GM21526 (cell line): ENCODE measurements around the gene NPHP3.
"Not testable (repeated sequence)": the region's sequence is repeated elsewhere in the genome, so short reads cannot be mapped to it uniquely, and the experiment has no call there.

Source experiments
- ATAC-seq: cut with Tn5 transposase; IDR thresholded peaks from one replicate; pipeline ENCODE4 v1.9.1; 2021; ENCODE audit warnings: moderate library complexity; ENCODE audit not compliant: unreplicated experiment, low FRiP score

NPHP3 gene

DNA sequence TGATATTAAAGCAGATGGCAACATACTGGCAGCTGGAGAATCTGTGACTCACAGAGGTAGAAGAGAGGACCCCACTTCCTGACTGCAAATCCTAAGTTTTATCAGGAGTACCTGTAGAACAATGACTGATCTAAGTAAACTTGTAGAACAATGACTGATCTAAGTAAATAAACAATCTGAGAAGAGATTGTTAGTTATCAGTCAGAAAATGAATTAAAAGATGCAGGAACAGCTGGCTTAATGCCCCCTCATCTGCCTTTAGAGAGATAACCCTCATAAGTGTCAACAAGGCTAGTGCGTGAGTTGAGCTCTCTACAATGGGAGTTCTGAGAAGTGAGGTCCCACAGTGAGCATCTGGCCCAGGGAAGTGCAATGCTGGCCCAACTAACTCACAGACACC, 77.2 kb downstream of the NPHP3 start:
- no peak for ATAC-seq

DNA sequence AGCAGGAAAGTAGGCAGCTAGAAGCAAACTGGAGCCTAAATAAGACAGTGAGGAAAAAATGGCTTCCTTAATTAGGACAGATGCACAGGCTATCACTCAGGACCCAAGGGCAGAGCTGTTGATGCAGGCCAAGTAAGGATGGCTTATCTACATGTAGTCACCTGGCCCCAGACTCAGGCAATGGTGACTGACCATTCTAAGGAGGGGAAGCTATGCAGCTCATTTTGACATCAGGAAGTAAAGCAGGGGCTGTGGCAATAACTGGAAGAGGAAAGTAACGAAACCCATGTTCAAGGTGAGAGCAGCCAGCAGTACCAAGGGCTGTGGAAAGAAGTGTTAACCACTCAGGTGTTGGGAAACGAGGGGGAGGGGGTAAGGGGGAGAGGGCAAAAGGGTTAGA, 78.8 kb downstream of the NPHP3 start:
- ATAC-seq = no peak

DNA sequence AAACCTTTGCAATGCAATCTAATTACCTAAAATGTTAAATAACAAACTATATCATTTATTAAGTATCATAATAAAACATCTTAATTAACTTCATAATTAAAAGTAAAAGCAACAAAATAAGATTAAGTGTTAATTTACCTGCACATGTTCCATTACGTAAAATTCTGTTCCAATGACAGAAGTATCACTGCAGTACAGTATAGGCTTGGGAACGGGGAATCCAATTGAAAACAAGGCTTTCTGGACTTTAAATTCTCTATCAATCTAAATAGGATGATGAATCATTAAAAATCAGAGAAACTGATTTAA, 79.7 kb downstream of the NPHP3 start:
- ATAC-seq = no peak

DNA sequence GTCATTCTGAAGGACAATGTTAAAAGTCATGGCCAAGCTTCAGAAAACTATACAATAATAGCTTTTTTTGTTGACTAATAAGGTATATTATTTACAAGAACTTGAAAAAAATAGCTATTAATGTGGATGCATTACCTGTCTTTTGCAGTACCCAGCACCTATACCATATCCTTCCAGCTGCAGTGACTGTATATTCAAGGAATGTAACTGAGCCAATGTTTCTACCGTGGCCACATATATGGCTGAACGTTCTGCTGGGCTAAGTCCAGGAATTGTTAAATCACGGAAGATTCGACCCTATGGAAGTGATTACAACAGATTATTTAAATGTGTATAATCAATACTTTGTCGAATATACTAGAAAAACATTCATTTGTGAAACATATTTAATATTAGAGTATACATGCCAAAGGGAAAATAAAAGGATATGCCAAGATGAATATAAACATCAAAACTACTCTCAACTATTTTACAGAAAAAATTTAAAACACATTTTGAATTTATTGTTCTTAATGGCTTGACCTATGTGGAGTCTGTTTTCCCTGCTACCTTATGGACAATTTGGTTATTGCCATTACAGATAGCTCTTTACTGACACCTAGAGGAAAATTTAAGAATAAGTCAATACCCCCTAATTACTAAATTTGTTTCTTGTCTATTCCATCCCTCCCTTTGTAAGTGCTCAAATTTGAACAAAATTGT, 80.2 kb downstream of the NPHP3 start:
- no peak for ATAC-seq

DNA sequence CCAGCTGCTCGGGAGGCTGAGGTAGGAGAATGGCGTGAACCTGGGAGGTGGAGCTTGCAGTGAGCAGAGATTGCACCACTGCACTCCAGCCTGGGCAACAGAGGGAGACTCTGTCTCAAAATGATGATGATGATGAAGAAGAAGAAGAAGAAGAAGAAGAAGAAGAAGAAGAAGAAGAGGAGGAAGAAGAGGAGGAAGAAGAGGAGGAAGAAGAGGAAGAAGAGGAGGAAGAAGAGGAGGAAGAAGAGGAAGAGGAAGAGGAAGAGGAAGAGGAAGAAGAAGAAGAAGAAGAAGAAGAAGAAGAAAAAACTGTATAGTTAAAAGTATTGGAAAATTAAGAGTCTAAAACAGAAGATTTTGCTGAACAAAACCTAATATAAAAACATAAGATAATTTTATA, 80.8 kb downstream of the NPHP3 start:
- not testable (repeated sequence) for ATAC-seq

DNA sequence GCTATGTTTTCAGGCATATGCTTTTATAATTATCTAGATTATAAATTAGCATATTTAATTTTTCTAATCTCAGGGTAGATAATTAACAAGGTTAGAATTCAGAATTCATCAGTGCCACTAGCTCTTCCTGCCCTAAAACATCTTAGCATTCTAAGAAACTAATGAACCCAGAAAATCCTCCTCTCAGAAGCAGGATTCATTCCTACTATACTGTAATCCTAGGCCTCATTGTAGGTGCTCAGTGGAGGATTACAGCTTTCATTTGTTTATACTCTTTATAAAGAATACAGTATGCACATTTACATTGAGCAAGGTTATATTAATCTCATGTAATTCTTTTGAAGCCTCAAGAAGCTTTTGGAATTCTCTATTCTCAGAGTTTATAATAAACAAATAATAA, 83.5 kb downstream of the NPHP3 start:
- no peak for ATAC-seq

DNA sequence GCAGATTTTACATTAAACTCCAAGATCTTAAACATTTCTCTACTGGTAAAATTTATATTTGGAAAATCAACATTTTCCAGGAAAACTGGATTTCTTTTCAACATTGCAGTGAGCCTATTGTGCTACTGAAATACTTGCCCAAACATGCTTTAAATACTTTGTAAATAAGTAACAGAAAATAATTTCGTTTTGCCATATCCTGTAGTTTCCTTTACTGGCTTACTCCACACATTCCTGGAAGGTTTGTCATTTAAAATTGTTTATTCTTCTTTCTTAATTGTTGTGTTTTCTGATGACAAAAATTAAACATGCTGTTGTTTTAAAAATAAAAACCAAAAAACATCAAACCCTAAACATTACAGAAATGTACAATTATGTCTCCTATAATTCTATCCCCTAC, 84.6 kb downstream of the NPHP3 start:
- no peak for ATAC-seq

DNA sequence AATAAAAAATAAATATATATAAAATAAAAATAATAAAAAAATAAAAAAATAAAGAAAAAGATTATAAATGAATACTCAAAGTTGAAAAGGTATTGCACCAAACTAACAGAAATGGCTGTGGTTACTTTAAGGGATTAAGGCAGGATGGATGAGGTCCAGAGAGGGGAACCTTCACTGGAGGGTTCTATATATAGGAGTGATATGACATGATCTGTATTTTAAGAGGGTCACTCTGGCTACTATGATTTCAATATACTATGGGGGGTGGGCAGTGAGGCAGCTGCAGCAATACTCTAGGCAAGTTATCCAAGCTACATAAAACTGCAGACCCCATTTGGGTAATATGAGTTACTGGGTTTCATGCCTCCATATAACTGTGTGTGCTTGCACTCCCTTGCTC, 87.2 kb downstream of the NPHP3 start:
- no peak for ATAC-seq
